ENCODE results near the gene CLIP4.

CLIP4 gene

DNA sequence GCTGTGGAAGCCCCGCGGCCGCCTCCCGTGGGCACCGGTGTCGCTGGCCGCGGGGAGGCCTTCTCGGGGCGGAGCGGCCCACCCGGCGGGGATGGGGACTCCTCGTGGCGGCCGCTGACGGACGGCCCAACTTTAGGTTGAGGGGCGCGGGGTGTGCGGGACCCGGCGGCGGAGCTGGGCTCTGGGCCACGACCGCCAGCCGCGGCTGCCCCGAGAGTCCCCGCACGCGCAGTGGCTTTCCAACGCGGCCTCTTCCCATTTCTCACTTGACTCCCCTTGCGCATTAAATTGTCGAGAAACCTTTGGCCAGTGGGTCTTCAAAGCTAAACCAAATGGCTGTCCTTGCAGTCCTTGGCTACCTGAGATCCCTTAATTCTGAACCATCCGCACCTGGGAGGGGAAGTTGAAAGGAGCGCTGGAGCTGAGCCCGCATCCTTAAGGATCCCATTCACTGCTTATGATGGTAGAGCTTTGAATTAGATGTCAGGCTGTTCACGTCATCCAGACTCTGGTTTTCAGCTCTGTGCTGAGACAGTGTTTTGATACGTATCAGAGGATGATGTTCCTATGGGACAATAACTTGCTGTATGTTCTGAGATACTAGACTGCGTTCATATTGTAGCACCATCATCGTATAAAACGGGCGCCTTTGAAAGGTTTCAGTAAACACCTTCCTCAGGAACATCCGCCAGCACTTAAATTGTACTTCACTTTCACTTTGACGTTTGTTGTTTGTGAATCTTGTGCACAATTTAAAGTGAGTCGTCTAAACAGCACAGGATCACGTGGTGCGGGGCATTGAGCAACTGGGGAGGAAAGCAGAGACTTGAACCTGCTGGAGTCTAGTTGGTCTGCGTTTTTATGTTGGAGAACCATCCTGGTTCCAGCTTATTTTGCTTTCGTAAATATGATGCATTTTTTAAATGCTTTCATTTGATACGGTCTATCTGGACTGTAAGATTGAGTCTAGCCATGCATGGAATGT is 874 bp downstream of the CLIP4 start:
- TF ChIP-seq, protein P1, sequence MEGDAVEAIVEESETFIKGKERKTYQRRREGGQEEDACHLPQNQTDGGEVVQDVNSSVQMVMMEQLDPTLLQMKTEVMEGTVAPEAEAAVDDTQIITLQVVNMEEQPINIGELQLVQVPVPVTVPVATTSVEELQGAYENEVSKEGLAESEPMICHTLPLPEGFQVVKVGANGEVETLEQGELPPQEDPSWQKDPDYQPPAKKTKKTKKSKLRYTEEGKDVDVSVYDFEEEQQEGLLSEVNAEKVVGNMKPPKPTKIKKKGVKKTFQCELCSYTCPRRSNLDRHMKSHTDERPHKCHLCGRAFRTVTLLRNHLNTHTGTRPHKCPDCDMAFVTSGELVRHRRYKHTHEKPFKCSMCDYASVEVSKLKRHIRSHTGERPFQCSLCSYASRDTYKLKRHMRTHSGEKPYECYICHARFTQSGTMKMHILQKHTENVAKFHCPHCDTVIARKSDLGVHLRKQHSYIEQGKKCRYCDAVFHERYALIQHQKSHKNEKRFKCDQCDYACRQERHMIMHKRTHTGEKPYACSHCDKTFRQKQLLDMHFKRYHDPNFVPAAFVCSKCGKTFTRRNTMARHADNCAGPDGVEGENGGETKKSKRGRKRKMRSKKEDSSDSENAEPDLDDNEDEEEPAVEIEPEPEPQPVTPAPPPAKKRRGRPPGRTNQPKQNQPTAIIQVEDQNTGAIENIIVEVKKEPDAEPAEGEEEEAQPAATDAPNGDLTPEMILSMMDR (IDR thresholded peaks at IDR 0.05) = no peak
- peak overlapping the region; percentile 55 for H3K27ac ChIP-seq
- peak overlapping the region; percentile 88 for H3K4me2 ChIP-seq (ENCODE audit: low read length)
- H3K27me3 ChIP-seq (ENCODE audit: control insufficient read depth, insufficient read depth, low read length) = no peaks in the 10 kb centered on the region
- H3K79me2 ChIP-seq = no peaks in the 10 kb centered on the region
- no peaks in the 10 kb centered on the region for H3K4me1 ChIP-seq
- H2AFZ ChIP-seq = peak overlapping the region; percentile 61
- peak overlapping the region; percentile 71 for H3K9ac ChIP-seq
- peak overlapping the region; percentile 74 for H3K4me3 ChIP-seq (ENCODE audit: low read depth, low read length)
- no peaks in the 10 kb centered on the region for H3K9me3 ChIP-seq (ENCODE audit: control insufficient read depth, low read length)
- H3K36me3 ChIP-seq (ENCODE audit: control insufficient read depth, insufficient read depth, low read length) = no peaks in the 10 kb centered on the region

DNA sequence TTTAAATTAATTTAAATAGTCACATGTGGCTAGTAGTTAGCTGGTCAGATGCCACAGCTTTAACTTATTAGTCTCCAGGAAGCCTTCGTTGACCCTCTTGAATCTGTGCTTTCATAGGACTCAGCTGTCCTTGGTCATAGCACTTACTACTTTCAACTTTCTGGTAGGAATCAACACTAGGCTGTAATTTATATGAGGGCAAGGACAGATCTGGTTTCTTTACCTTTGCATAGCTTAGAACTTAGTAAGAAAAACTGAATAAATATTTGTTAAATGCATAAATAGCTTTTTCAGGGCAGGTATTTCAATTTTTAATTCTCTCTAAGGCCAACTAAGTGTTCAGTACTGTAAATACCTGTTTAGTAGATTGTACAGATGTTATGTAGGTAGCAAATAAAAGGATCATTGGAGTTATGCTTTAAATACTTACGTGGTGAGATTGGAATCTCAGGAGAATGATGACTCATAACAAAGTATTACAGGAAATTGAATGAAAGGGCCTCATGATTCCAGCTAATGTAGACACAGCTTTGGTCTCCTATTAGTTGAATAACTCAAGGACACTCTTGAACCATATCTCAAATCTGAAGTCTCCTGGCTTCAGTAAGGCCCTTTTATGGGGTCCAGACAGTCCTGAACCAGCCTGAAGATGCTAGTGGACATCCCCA is 2.6 kb downstream of the CLIP4 start:
- no peak overlapping the region for H3K4me3 ChIP-seq (ENCODE audit: low read depth, low read length)
- TF ChIP-seq, protein P1 (IDR thresholded peaks at IDR 0.05) = no peak
- no peaks in the 10 kb centered on the region for H3K36me3 ChIP-seq (ENCODE audit: control insufficient read depth, insufficient read depth, low read length)
- H3K9me3 ChIP-seq (ENCODE audit: control insufficient read depth, low read length) = no peaks in the 10 kb centered on the region
- H3K27me3 ChIP-seq (ENCODE audit: control insufficient read depth, insufficient read depth, low read length) = no peaks in the 10 kb centered on the region
- H3K79me2 ChIP-seq = no peaks in the 10 kb centered on the region
- H3K27ac ChIP-seq = no peak overlapping the region
- no peak overlapping the region for H2AFZ ChIP-seq
- H3K4me2 ChIP-seq (ENCODE audit: low read length) = no peak overlapping the region
- no peak overlapping the region for H3K9ac ChIP-seq
- H3K4me1 ChIP-seq = no peaks in the 10 kb centered on the region

DNA sequence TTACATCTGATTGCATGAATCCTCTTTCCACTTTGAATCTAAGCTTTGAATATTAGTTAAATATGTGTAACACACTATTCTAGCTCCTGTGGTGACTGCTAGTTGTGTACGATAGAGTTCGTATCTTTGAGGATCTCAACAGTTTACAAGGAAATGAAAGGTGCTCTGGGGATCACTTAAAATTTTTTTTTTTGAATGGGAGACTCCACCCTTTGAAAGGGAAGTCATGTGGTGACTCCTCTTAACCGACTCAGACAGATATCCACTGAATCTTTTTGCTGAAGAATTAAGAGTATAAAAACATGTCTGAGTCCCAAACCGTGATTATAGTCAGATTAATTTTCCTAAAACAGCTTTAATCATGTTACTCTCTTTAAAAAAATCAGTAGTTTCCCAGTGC is 4.0 kb downstream of the CLIP4 start:
- no peaks in the 10 kb centered on the region for H3K36me3 ChIP-seq (ENCODE audit: control insufficient read depth, insufficient read depth, low read length)
- H3K9ac ChIP-seq = no peak overlapping the region
- H3K4me3 ChIP-seq (ENCODE audit: low read depth, low read length) = no peak overlapping the region
- no peaks in the 10 kb centered on the region for H3K9me3 ChIP-seq (ENCODE audit: control insufficient read depth, low read length)
- H3K4me1 ChIP-seq = no peaks in the 10 kb centered on the region
- no peaks in the 10 kb centered on the region for H3K27me3 ChIP-seq (ENCODE audit: control insufficient read depth, insufficient read depth, low read length)
- no peak overlapping the region for H3K27ac ChIP-seq
- no peak overlapping the region for H3K4me2 ChIP-seq (ENCODE audit: low read length)
- peaks cover 7% of the 10 kb centered on the region for H3K79me2 ChIP-seq
- TF ChIP-seq, protein P1 (IDR thresholded peaks at IDR 0.05) = no peak
- no peak overlapping the region for H2AFZ ChIP-seq

DNA sequence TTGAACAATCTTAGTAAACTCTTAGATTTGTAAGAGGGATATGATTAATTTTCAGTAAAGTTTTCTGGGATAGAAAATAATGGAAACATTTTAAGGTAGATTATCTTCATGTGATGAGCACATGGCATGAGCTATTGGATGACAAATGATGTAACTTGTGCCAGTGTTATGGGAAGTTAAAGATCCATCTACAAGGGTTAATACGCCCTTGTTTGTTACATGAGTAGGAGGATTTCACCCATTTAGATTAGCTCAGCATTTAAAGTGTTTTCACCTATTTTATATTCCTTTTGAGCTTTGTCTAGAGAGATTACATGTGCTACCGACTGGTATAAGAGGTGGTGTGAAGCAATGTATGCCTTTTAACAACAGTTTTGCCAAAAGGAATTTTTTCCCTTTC is 5.6 kb downstream of the CLIP4 start:
- Histone ChIP-seq H3K9ac (no peak overlapping the region), H3K27me3 (ENCODE audit: control insufficient read depth, insufficient read depth, low read length) (no peaks in the 10 kb centered on the region), H3K4me3 (ENCODE audit: low read depth, low read length) (no peak overlapping the region), H3K4me2 (ENCODE audit: low read length) (no peak overlapping the region), H2AFZ (no peak overlapping the region), H3K36me3 (ENCODE audit: control insufficient read depth, insufficient read depth, low read length) (no peaks in the 10 kb centered on the region), H3K4me1 (no peaks in the 10 kb centered on the region), H3K9me3 (ENCODE audit: control insufficient read depth, low read length) (no peaks in the 10 kb centered on the region), H3K27ac (no peak overlapping the region), H3K79me2 (peaks cover 7% of the 10 kb centered on the region)
- TF ChIP-seq, protein P1 (IDR thresholded peaks at IDR 0.05) = no peak

Measured in parathyroid adenoma (tissue), 2 donors.